ENCODE results near the gene SOCS3.

The SOCS3 gene

GRCh38 chr17:78380370-78380769 is 20.5 kb upstream of the SOCS3 start:
- TF ChIP-seq CTCF (IDR thresholded peaks at IDR 0.05) (no peak), ZFX (IDR thresholded peaks at IDR 0.05; ENCODE audit: borderline replicate concordance) (no peak)
- H3K27ac ChIP-seq = no peak overlapping the region

- TF ChIP-seq CTCF (IDR thresholded peaks at IDR 0.05) (no peak), ZFX (IDR thresholded peaks at IDR 0.05; ENCODE audit: borderline replicate concordance) (no peak)
- H3K27ac ChIP-seq = peak overlapping the region; percentile 48
Observed at GRCh38 chr17:78379131-78379491, 19.2 kb upstream of the SOCS3 start.

GRCh38 chr17:78378225-78379130 is 18.6 kb upstream of the SOCS3 start, which contains the start of gene PGS1:
Gene PGS1 (plus strand): TSS chr17:78378649. CDS start chr17:78378666, 17 bp downstream.
- peak within 1 kb of the TSS; percentile 48 for H3K27ac ChIP-seq
- TF ChIP-seq ZFX (IDR thresholded peaks at IDR 0.05; ENCODE audit: borderline replicate concordance) = no peak
- no peak for TF ChIP-seq CTCF (IDR thresholded peaks at IDR 0.05)

- no peak for TF ChIP-seq ZFX (IDR thresholded peaks at IDR 0.05; ENCODE audit: borderline replicate concordance)
- no peak for TF ChIP-seq CTCF (IDR thresholded peaks at IDR 0.05)
- no peak overlapping the region for H3K27ac ChIP-seq
Observed at GRCh38 chr17:78377858-78378224, 18.0 kb upstream of the SOCS3 start.

- TF ChIP-seq ZFX (IDR thresholded peaks at IDR 0.05; ENCODE audit: borderline replicate concordance) = no peak
- TF ChIP-seq CTCF (IDR thresholded peaks at IDR 0.05) = no peak
- H3K27ac ChIP-seq = no peak overlapping the region
Observed at GRCh38 chr17:78376161-78376560, 16.3 kb upstream of the SOCS3 start.

- no peak for TF ChIP-seq CTCF (IDR thresholded peaks at IDR 0.05)
- TF ChIP-seq ZFX (IDR thresholded peaks at IDR 0.05; ENCODE audit: borderline replicate concordance) = no peak
- no peak overlapping the region for H3K27ac ChIP-seq
Observed at GRCh38 chr17:78375401-78376151, 15.7 kb upstream of the SOCS3 start.
